Measurements from ENCODE around the gene RIN1. TPM values are rescaled to one million over a fixed set of nuclear protein-coding genes. Genes with fewer than 3 reads are reported as not detected.
"Not testable (repeated sequence)": the region's sequence is repeated elsewhere in the genome, so short reads cannot be mapped to it uniquely, and the experiment has no call there.

RIN1 gene
- total RNA-seq, 1 donor from 2014 or later, result 23.1 TPM

- ATAC-seq, result no peak
Measured at GRCh38 chr11:66333896-66334604, 2.2 kb downstream of the RIN1 start.

- no peak for ATAC-seq
Measured at GRCh38 chr11:66333220-66333877, 2.9 kb downstream of the RIN1 start.

- no peak for ATAC-seq
Measured at GRCh38 chr11:66332371-66333219, 3.6 kb downstream of the RIN1 start.

GRCh38 chr11:66331542-66332370, 4.5 kb downstream of the RIN1 start:
- no peak for ATAC-seq

- no peak for ATAC-seq
Measured at GRCh38 chr11:66330931-66331330, 5.3 kb downstream of the RIN1 start.

- no peak for ATAC-seq
Measured at GRCh38 chr11:66329165-66329673, 7.0 kb downstream of the RIN1 start.

- ATAC-seq, result peak; percentile 69
Measured at GRCh38 chr11:66328302-66329144, 7.7 kb downstream of the RIN1 start.

- peak; percentile 27 for ATAC-seq
Measured at GRCh38 chr11:66328031-66328301, 8.3 kb downstream of the RIN1 start.

- no peak for ATAC-seq
Measured at GRCh38 chr11:66327171-66328030, 8.8 kb downstream of the RIN1 start.

- ATAC-seq, result peak; percentile 1
Measured at GRCh38 chr11:66326261-66327111, 9.7 kb downstream of the RIN1 start.

- ATAC-seq, result no peak
Measured at GRCh38 chr11:66325263-66325671, 11.0 kb downstream of the RIN1 start.

- ATAC-seq, result no peak
Measured at GRCh38 chr11:66324664-66325063, 11.6 kb downstream of the RIN1 start.

GRCh38 chr11:66323684-66324083, 12.6 kb downstream of the RIN1 start:
- ATAC-seq, result no peak

- ATAC-seq, result no peak
Measured at GRCh38 chr11:66322732-66323427, 13.4 kb downstream of the RIN1 start.

- no peak for ATAC-seq
Measured at GRCh38 chr11:66321606-66322005, 14.6 kb downstream of the RIN1 start.

GRCh38 chr11:66320748-66321147, 15.5 kb downstream of the RIN1 start:
- not testable (repeated sequence) for ATAC-seq

- ATAC-seq, result not testable (repeated sequence)
Measured at GRCh38 chr11:66320289-66320688, 15.9 kb downstream of the RIN1 start.

GRCh38 chr11:66318600-66318970, 17.6 kb downstream of the RIN1 start:
- no peak for ATAC-seq
